HG03432 (cell line): ENCODE results near the gene MRPL21.

Experiments used
- ATAC-seq: cut with Tn5 transposase; IDR thresholded peaks from one replicate; pipeline ENCODE4 v1.9.1; 2021; ENCODE audit warnings: mild to moderate bottlenecking, moderate library complexity; ENCODE audit not compliant: unreplicated experiment

The MRPL21 gene

GRCh38 chr11:68843052-68843561 is 60.5 kb downstream of the MRPL21 start:
- no peak for ATAC-seq

DNA sequence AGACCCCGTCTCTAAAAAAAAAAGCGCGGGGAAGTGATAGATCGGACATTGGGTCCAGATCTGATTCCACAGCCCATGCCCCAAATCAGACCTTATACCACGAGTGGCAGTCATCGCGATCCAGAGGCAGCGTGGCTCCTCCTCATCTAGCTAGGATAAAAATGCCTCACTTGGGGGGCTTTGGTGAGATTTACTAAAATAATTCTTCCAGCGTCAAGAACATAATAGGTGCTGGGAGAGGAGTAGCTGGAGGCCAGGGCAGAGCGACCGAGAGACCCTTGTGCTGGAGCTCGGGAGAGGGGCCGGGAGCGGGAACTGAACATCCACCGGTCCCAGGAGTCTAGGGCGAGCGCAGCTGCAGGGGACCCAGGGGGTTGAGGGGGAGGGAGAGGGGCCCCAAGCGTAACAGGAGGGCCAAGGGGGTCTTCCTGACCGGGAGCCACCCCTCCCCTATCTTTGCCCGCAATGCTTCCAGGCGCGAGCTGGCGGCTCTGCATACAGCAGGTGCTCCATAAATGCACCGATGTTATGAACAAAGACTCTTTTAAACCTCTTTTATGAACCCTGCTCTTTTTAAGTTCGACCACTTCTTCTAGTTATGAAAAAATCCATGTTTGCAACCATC is 61.1 kb downstream of the MRPL21 start:
- no peak for ATAC-seq

GRCh38 chr11:68841718-68842426 is 61.8 kb downstream of the MRPL21 start, which contains the start of gene CPT1A:
Gene CPT1A, minus strand, starts transcription at chr11:68841916. Its CDS starts 26,442 bp downstream, at chr11:68815474.
- ATAC-seq: no peak
